Tibial nerve (tissue), 3 donors: ENCODE data around the gene FEM1C.

Source experiments
- CTCF ChIP-seq, 5 experiments: fragments of 200-600 bp in 3 of 5; fragments of 450-650 bp in 2 of 5; sonication (generic) in 3 of 5; IDR thresholded peaks; one replicate each; pipeline ENCODE4 v1.5.1; 2016 to 2019; ENCODE audit warnings: antibody characterized with exemption in 5 of 5, mild to moderate bottlenecking in 3 of 5, moderate library complexity in 2 of 5
- POLR2A ChIP-seq, 2 donors: fragments of 450-650 bp; IDR thresholded peaks; one replicate each; pipeline ENCODE4 v1.6.1; 2017; ENCODE audit warnings: antibody characterized with exemption in 2 of 2, mild to moderate bottlenecking in 2 of 2, moderate library complexity in 2 of 2

DNA sequence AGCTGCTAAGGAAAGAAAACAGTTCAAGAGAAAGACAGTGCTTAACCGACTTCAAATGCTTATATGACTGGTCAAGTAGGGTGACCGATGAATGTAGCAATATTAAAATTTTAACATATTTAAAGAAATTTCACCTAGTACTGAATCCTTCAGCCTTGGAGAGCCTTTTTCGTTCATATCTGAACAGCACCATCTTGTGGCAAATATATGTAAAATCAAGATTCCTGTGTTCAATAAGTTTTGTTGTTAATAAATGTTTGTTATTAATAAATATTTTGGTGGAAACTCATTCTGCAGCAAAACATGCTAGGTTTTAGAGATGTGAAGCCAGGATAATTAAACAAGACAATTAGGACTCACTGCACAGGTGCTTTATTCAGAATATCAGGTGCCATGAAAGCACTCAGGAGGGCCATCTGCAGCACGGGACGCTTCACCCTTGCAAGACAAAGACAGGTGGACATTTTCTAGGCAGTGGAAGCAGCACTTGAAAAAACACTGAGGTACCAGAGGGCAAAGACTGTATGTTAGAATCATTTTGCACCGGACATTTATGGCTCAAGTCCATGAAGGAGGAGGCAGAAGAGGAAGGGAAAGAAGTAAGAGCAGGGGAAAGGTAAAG is 42.1 kb upstream of the FEM1C start:
- peak; percentile 46 to 66 (median 58) for TF ChIP-seq CTCF (IDR thresholded peaks at IDR 0.05)
- no peak for TF ChIP-seq POLR2A (IDR thresholded peaks at IDR 0.05)
